ENCODE results near the gene TMEM161A.

The TMEM161A gene

GRCh38 chr19:19133985-19134384, 4.3 kb downstream of the TMEM161A start:
- DNase-seq (ENCODE audit: extremely low read depth, low read depth): no peak
- TF ChIP-seq CTCF (IDR thresholded peaks at IDR 0.05; ENCODE audit: low read depth, low read length, missing control alignments): no peak
- no peak overlapping the region for H3K4me3 ChIP-seq (replicated peaks; ENCODE audit: low read depth, low read length)

DNA sequence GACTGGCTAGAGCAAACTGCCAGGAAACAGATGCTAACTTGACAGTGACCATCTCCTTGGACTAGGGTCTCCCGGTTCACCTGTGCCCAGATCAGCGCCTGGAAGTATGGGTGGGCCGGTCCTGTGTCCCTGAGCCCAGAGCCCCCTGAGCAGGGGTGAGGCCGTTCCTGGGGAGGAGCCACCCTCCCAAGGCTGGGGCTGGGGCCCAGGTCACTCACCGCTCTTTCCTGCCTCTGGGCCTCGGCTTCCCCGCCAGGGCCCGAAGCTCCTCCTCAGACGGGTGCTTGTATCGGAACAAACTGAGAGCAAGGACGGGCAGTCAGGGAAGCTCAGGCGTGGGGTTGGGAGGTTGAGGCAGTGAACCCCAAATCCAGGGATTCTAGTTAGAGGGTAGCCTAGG, 5.4 kb downstream of the TMEM161A start:
- TF ChIP-seq CTCF (IDR thresholded peaks at IDR 0.05; ENCODE audit: low read depth, low read length, missing control alignments): no peak
- no peak overlapping the region for H3K4me3 ChIP-seq (replicated peaks; ENCODE audit: low read depth, low read length)
- no peak for DNase-seq (ENCODE audit: extremely low read depth, low read depth)

GRCh38 chr19:19131989-19132388, 6.3 kb downstream of the TMEM161A start:
- no peak for DNase-seq (ENCODE audit: extremely low read depth, low read depth)
- no peak overlapping the region for H3K4me3 ChIP-seq (replicated peaks; ENCODE audit: low read depth, low read length)
- TF ChIP-seq CTCF (IDR thresholded peaks at IDR 0.05; ENCODE audit: low read depth, low read length, missing control alignments): no peak

DNA sequence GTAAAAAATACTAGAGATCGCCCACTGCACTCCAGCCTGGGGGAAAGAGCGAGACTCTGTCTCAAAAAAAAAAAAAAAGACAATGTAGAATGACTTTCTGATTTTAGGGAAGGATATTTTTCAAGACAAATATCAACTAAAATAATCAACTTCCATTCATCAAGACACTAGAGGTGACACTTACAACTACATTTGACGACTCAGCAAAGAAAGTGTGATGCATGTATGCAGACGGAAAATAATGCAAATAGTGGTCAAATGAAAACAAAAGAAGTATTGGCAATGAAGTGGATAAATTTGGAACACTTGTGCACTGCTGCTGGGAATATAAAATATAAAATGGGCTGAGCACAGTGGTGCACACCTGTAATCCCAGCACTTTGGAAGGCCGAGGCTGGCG, 12.2 kb downstream of the TMEM161A start:
- no peak for TF ChIP-seq CTCF (IDR thresholded peaks at IDR 0.05; ENCODE audit: low read depth, low read length, missing control alignments)
- no peak for DNase-seq (ENCODE audit: extremely low read depth, low read depth)
- no peak overlapping the region for H3K4me3 ChIP-seq (replicated peaks; ENCODE audit: low read depth, low read length)

DNA sequence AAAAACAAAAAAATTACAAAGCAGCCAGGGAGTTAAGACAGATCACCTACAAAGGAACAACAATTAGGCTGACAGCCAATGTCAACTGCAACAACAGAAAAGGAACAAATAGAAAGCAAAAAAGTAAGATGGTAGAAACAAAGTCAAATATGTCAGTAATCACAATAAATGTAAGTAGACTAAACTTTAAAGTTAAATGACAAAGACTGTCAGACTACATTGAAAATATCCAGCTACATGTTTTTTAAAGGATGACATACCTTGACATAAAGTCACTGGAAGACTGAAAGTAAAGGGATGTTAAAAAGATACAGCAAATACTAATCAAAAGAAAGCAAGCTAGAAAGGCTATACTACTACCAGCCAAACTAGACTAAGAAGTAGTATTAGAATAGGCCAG, 14.9 kb downstream of the TMEM161A start:
- TF ChIP-seq CTCF (IDR thresholded peaks at IDR 0.05; ENCODE audit: low read depth, low read length, missing control alignments): no peak

GRCh38 chr19:19122902-19123301, 15.4 kb downstream of the TMEM161A start:
- TF ChIP-seq CTCF (IDR thresholded peaks at IDR 0.05; ENCODE audit: low read depth, low read length, missing control alignments): no peak
- no peak for DNase-seq (ENCODE audit: extremely low read depth, low read depth)
- H3K4me3 ChIP-seq (replicated peaks; ENCODE audit: low read depth, low read length): no peak overlapping the region

More for the DNA sequence above, 14.9 kb downstream of the TMEM161A start:
- H3K4me3 ChIP-seq (replicated peaks; ENCODE audit: low read depth, low read length): no peak overlapping the region
- no peak for DNase-seq (ENCODE audit: extremely low read depth, low read depth)

GRCh38 chr19:19121371-19121770, 16.9 kb downstream of the TMEM161A start:
- no peak for TF ChIP-seq CTCF (IDR thresholded peaks at IDR 0.05; ENCODE audit: low read depth, low read length, missing control alignments)
- no peak overlapping the region for H3K4me3 ChIP-seq (replicated peaks; ENCODE audit: low read depth, low read length)
- DNase-seq (ENCODE audit: extremely low read depth, low read depth): no peak
